ENCODE results near the gene RFPL3.
"Not testable (repeated sequence)": the region's sequence is repeated elsewhere in the genome, so short reads cannot be mapped to it uniquely, and the experiment has no call there.

Gene RFPL3

GRCh38 chr22:32337425-32337824 is 20.2 kb upstream of the RFPL3 start:
- DNase-seq (ENCODE audit: low read depth, low spot score); H3K27ac ChIP-seq (ENCODE audit: low read length); H3K27me3 ChIP-seq (ENCODE audit: control insufficient read depth, insufficient read depth, low read length); H3K36me3 ChIP-seq (ENCODE audit: control insufficient read depth, insufficient read depth, low read length); H3K4me3 ChIP-seq (ENCODE audit: low read length); H3K9me3 ChIP-seq (ENCODE audit: control insufficient read depth, insufficient read depth, low read length); H3K4me1 ChIP-seq (ENCODE audit: control insufficient read depth, insufficient read depth, low read length): not testable (repeated sequence)
- no CpG with 5 or more reads among the region's 6 CpGs for WGBS (ENCODE audit: insufficient coverage, insufficient read length)

GRCh38 chr22:32338757-32339156 is 18.9 kb upstream of the RFPL3 start:
- WGBS (ENCODE audit: insufficient coverage, insufficient read length) = no CpG with 5 or more reads among the region's 10 CpGs
- no peak for DNase-seq (ENCODE audit: low read depth, low spot score)
- H3K4me3 ChIP-seq (ENCODE audit: low read length) = no peak overlapping the region

GRCh38 chr22:32339190-32340012 is 18.3 kb upstream of the RFPL3 start:
- Histone ChIP-seq H3K27me3 (ENCODE audit: control insufficient read depth, insufficient read depth, low read length) (peaks cover 1% of the 10 kb centered on the region; the same call in 1 of the 2 replicates), H3K4me3 (ENCODE audit: low read length) (no peak overlapping the region), H3K9me3 (ENCODE audit: control insufficient read depth, insufficient read depth, low read length) (no peaks in the 10 kb centered on the region), H3K27ac (ENCODE audit: low read length) (no peak overlapping the region), H3K36me3 (ENCODE audit: control insufficient read depth, insufficient read depth, low read length) (no peaks in the 10 kb centered on the region), H3K4me1 (ENCODE audit: control insufficient read depth, insufficient read depth, low read length) (no peaks in the 10 kb centered on the region)
- no CpG with 5 or more reads among the region's 23 CpGs for WGBS (ENCODE audit: insufficient coverage, insufficient read length)
- no peak for DNase-seq (ENCODE audit: low read depth, low spot score)

More at GRCh38 chr22:32338757-32339156, 18.9 kb upstream of the RFPL3 start:
- Histone ChIP-seq H3K27ac (ENCODE audit: low read length) (no peak overlapping the region), H3K27me3 (ENCODE audit: control insufficient read depth, insufficient read depth, low read length) (peaks cover 1% of the 10 kb centered on the region; the same call in 1 of the 2 replicates), H3K9me3 (ENCODE audit: control insufficient read depth, insufficient read depth, low read length) (no peaks in the 10 kb centered on the region), H3K36me3 (ENCODE audit: control insufficient read depth, insufficient read depth, low read length) (no peaks in the 10 kb centered on the region), H3K4me1 (ENCODE audit: control insufficient read depth, insufficient read depth, low read length) (0 out of 2 replicates have a peak, but pooled peaks cover under 1% of the 10 kb centered on the region)

GRCh38 chr22:32340411-32340810 is 17.3 kb upstream of the RFPL3 start:
- WGBS (ENCODE audit: insufficient coverage, insufficient read length) = no CpG with 5 or more reads among the region's 11 CpGs
- no peak for DNase-seq (ENCODE audit: low read depth, low spot score)
- no peaks in the 10 kb centered on the region for H3K9me3 ChIP-seq (ENCODE audit: control insufficient read depth, insufficient read depth, low read length)
- H3K4me3 ChIP-seq (ENCODE audit: low read length) = no peak overlapping the region
- no peak overlapping the region for H3K27ac ChIP-seq (ENCODE audit: low read length)
- H3K4me1 ChIP-seq (ENCODE audit: control insufficient read depth, insufficient read depth, low read length) = no peaks in the 10 kb centered on the region
- peaks cover 1% of the 10 kb centered on the region; the same call in 1 of the 2 replicates for H3K27me3 ChIP-seq (ENCODE audit: control insufficient read depth, insufficient read depth, low read length)
- H3K36me3 ChIP-seq (ENCODE audit: control insufficient read depth, insufficient read depth, low read length) = no peaks in the 10 kb centered on the region

- H3K27me3 ChIP-seq (ENCODE audit: control insufficient read depth, insufficient read depth, low read length) = peaks cover 1% of the 10 kb centered on the region; the same call in 1 of the 2 replicates
- no peaks in the 10 kb centered on the region for H3K4me1 ChIP-seq (ENCODE audit: control insufficient read depth, insufficient read depth, low read length)
- DNase-seq (ENCODE audit: low read depth, low spot score) = no peak
- H3K27ac ChIP-seq (ENCODE audit: low read length) = no peak overlapping the region
- H3K9me3 ChIP-seq (ENCODE audit: control insufficient read depth, insufficient read depth, low read length) = no peaks in the 10 kb centered on the region
- H3K4me3 ChIP-seq (ENCODE audit: low read length) = no peak overlapping the region
- no peaks in the 10 kb centered on the region for H3K36me3 ChIP-seq (ENCODE audit: control insufficient read depth, insufficient read depth, low read length)
- no CpG with 5 or more reads among the region's 13 CpGs for WGBS (ENCODE audit: insufficient coverage, insufficient read length)
These were observed 16.4 kb upstream of the RFPL3 start for GRCh38 chr22:32341122-32341740.

- H3K4me3 ChIP-seq (ENCODE audit: low read length) = no peak overlapping the region
- H3K36me3 ChIP-seq (ENCODE audit: control insufficient read depth, insufficient read depth, low read length) = no peaks in the 10 kb centered on the region
- no peaks in the 10 kb centered on the region for H3K9me3 ChIP-seq (ENCODE audit: control insufficient read depth, insufficient read depth, low read length)
- DNase-seq (ENCODE audit: low read depth, low spot score) = no peak
- no peak overlapping the region for H3K27ac ChIP-seq (ENCODE audit: low read length)
- peaks cover 1% of the 10 kb centered on the region; the same call in 1 of the 2 replicates for H3K27me3 ChIP-seq (ENCODE audit: control insufficient read depth, insufficient read depth, low read length)
- no CpG with 5 or more reads among the region's 2 CpGs for WGBS (ENCODE audit: insufficient coverage, insufficient read length)
- no peaks in the 10 kb centered on the region for H3K4me1 ChIP-seq (ENCODE audit: control insufficient read depth, insufficient read depth, low read length)
These were observed 14.7 kb upstream of the RFPL3 start for GRCh38 chr22:32342977-32343376.

GRCh38 chr22:32343941-32344340 is 13.7 kb upstream of the RFPL3 start:
- Histone ChIP-seq H3K27ac (ENCODE audit: low read length) (no peak overlapping the region), H3K27me3 (ENCODE audit: control insufficient read depth, insufficient read depth, low read length) (peaks cover 1% of the 10 kb centered on the region; the same call in 1 of the 2 replicates), H3K9me3 (ENCODE audit: control insufficient read depth, insufficient read depth, low read length) (no peaks in the 10 kb centered on the region), H3K4me1 (ENCODE audit: control insufficient read depth, insufficient read depth, low read length) (no peaks in the 10 kb centered on the region), H3K4me3 (ENCODE audit: low read length) (no peak overlapping the region), H3K36me3 (ENCODE audit: control insufficient read depth, insufficient read depth, low read length) (no peaks in the 10 kb centered on the region)
- no CpG with 5 or more reads among the region's 5 CpGs for WGBS (ENCODE audit: insufficient coverage, insufficient read length)
- DNase-seq (ENCODE audit: low read depth, low spot score) = no peak

- Histone ChIP-seq H3K36me3 (ENCODE audit: control insufficient read depth, insufficient read depth, low read length) (no peaks in the 10 kb centered on the region), H3K4me3 (ENCODE audit: low read length) (no peak overlapping the region), H3K27me3 (ENCODE audit: control insufficient read depth, insufficient read depth, low read length) (peaks cover under 1% of the 10 kb centered on the region; the same call in 1 of the 2 replicates), H3K4me1 (ENCODE audit: control insufficient read depth, insufficient read depth, low read length) (no peaks in the 10 kb centered on the region), H3K27ac (ENCODE audit: low read length) (no peak overlapping the region), H3K9me3 (ENCODE audit: control insufficient read depth, insufficient read depth, low read length) (no peaks in the 10 kb centered on the region)
- WGBS (ENCODE audit: insufficient coverage, insufficient read length) = no CpG with 5 or more reads among the region's 6 CpGs
- DNase-seq (ENCODE audit: low read depth, low spot score) = no peak
These were observed 9.5 kb upstream of the RFPL3 start for GRCh38 chr22:32348031-32348611.

- not testable (repeated sequence) for H3K4me1 ChIP-seq (ENCODE audit: control insufficient read depth, insufficient read depth, low read length); H3K36me3 ChIP-seq (ENCODE audit: control insufficient read depth, insufficient read depth, low read length); H3K9me3 ChIP-seq (ENCODE audit: control insufficient read depth, insufficient read depth, low read length); H3K4me3 ChIP-seq (ENCODE audit: low read length); H3K27me3 ChIP-seq (ENCODE audit: control insufficient read depth, insufficient read depth, low read length); H3K27ac ChIP-seq (ENCODE audit: low read length); DNase-seq (ENCODE audit: low read depth, low spot score)
- WGBS (ENCODE audit: insufficient coverage, insufficient read length) = no CpG with 5 or more reads among the region's 1 CpG
These were observed 5.8 kb upstream of the RFPL3 start for GRCh38 chr22:32351875-32352274.

- WGBS (ENCODE audit: insufficient coverage, insufficient read length) = no CpG with 5 or more reads among the region's 14 CpGs
- DNase-seq (ENCODE audit: low read depth, low spot score) = no peak
- H3K4me3 ChIP-seq (ENCODE audit: low read length) = no peak overlapping the region
- no peak overlapping the region for H3K27ac ChIP-seq (ENCODE audit: low read length)
- H3K9me3 ChIP-seq (ENCODE audit: control insufficient read depth, insufficient read depth, low read length) = no peaks in the 10 kb centered on the region
- peaks cover 4% of the 10 kb centered on the region for H3K4me1 ChIP-seq (ENCODE audit: control insufficient read depth, insufficient read depth, low read length)
- no peaks in the 10 kb centered on the region; the same call in 1 of the 2 replicates for H3K36me3 ChIP-seq (ENCODE audit: control insufficient read depth, insufficient read depth, low read length)
- H3K27me3 ChIP-seq (ENCODE audit: control insufficient read depth, insufficient read depth, low read length) = no peaks in the 10 kb centered on the region
These were observed 5.0 kb upstream of the RFPL3 start for GRCh38 chr22:32352681-32353080.
